K562 (cell line): ENCODE measurements around the gene PPP1R14D. TPM values are rescaled to one million over a fixed set of nuclear protein-coding genes. Genes with fewer than 3 reads are reported as not detected.

Source experiments
- ATF2 ChIP-seq: sonication (generic); formaldehyde crosslinking; IDR thresholded peaks from 2 replicates; pipeline ENCODE4 v1.8.1; 2022; ENCODE audit warnings: missing genetic modification reagents
- BRD9 ChIP-seq: fragments of 450-650 bp; IDR thresholded peaks from 2 replicates; pipeline ENCODE4 v1.6.1; 2018; ENCODE audit warnings: low read depth; ENCODE audit not compliant: partially characterized antibody
- E4F1 ChIP-seq: fragments of 250-450 bp; sonication (Bioruptor Pico); IDR thresholded peaks from 2 replicates; pipeline ENCODE4 v1.5.0; 2021; ENCODE audit warnings: mild to moderate bottlenecking, borderline replicate concordance
- EP300 ChIP-seq: IDR thresholded peaks from 2 replicates; pipeline ENCODE4 v1.6.1; 2012; ENCODE audit warnings: low read length, improper control_type of control experiment
- FOXP4 ChIP-seq: sonication (generic); formaldehyde crosslinking; IDR thresholded peaks from 2 replicates; pipeline ENCODE4 v1.8.0; 2022; ENCODE audit warnings: mild to moderate bottlenecking, missing genetic modification reagents, borderline replicate concordance
- POLR2AphosphoS5 ChIP-seq: IDR thresholded peaks from 2 replicates; pipeline ENCODE4 v1.6.1; 2011; ENCODE audit warnings: mild to moderate bottlenecking, low read depth, low read length, moderate library complexity; ENCODE audit not compliant: control insufficient read depth, insufficient read depth
- PTTG1 ChIP-seq: fragments of 450-650 bp; IDR thresholded peaks from 2 replicates; pipeline ENCODE4 v1.6.1; 2016; ENCODE audit warnings: low read depth, mild to moderate bottlenecking, missing genetic modification characterization, missing compliant biosample characterization
- RBM15 ChIP-seq: fragments of 200-400 bp; formaldehyde crosslinking; IDR thresholded peaks from 2 replicates; pipeline ENCODE4 v1.6.1; 2018; ENCODE audit warnings: mild to moderate bottlenecking, low read length, moderate library complexity; ENCODE audit not compliant: insufficient read depth
- SLC30A9 ChIP-seq: fragments of 250-450 bp; sonication (Bioruptor Pico); IDR thresholded peaks from 2 replicates; pipeline ENCODE4 v1.8.0; 2022; ENCODE audit warnings: mild to moderate bottlenecking, moderate library complexity
- SREBF2 ChIP-seq: sonication (generic); formaldehyde crosslinking; IDR thresholded peaks from 2 replicates; pipeline ENCODE4 v1.4.0; 2020; ENCODE audit warnings: mild to moderate bottlenecking, missing genetic modification reagents
- TCF7 ChIP-seq: sonication (generic); IDR thresholded peaks from 2 replicates; pipeline ENCODE4 v1.6.1; 2016; ENCODE audit warnings: antibody characterized with exemption, borderline replicate concordance
- TCF7L2 ChIP-seq: fragments of 150-350 bp; IDR thresholded peaks from 2 replicates; pipeline ENCODE4 v1.6.1; 2016; ENCODE audit warnings: low read depth, mild to moderate bottlenecking, low read length, moderate library complexity
- ZNF263 ChIP-seq: sonication (generic); formaldehyde crosslinking; IDR thresholded peaks from 2 replicates; pipeline ENCODE4 v1.8.0; 2022; ENCODE audit warnings: mild to moderate bottlenecking, missing genetic modification reagents, borderline replicate concordance
- ZNF354B ChIP-seq: fragments of 250-450 bp; sonication (Bioruptor Pico); IDR thresholded peaks from 2 replicates; pipeline ENCODE4 v1.4.0; 2020
- ZNF639 ChIP-seq, 2 experiments: fragments of 200-800 bp in 1 of 2; sonication (Bioruptor generic) in 1 of 2; sonication (generic) in 1 of 2; formaldehyde crosslinking in 1 of 2; IDR thresholded peaks in 1 of 2; conservative IDR thresholded peaks in 1 of 2; 2 replicates each; pipeline versions ENCODE4 v1.5.0 to v1.6.1; 2016 to 2020; ENCODE audit warnings: missing compliant biosample characterization in 1 of 2, missing genetic modification characterization in 1 of 2, missing genetic modification reagents in 1 of 2
- polyA plus RNA-seq, 8 experiments: library from polyadenylated mRNA; depleted of rRNA in 4 of 8; stranded (reverse) in 5 of 8; unstranded in 3 of 8; fragments of >200 nt; fragmentation: Nextera tagmentation in 2 of 8; fragmentation: Illumina TruSeq in 1 of 8; extraction: Ambion mirVana in 2 of 8; extraction: Trizol in 1 of 8; gene quantifications; 2 replicates each; pipeline versions ENCODE4 v1.2.1 to v1.2.3, GENCODE V29; 2011 to 2014; ENCODE audit warnings: inconsistent platforms in 1 of 8, missing spikeins in 1 of 8
- total RNA-seq, 7 experiments: library from RNA; depleted of rRNA in 6 of 7; stranded (reverse); fragments of >200 nt in 6 of 7; fragmentation: Illumina TruSeq in 2 of 7; extraction: Trizol in 2 of 7; gene quantifications; 2 replicates each; pipeline versions ENCODE4 v1.2.1 to v1.2.3, GENCODE V29; 2011 to 2021; ENCODE audit warnings: low replicate concordance in 1 of 7
- TF ChIP-seq, protein P1 (sequence below): fragments of 250-450 bp; sonication (Bioruptor Pico); IDR thresholded peaks from 2 replicates; pipeline ENCODE4 v1.9.0; 2021; ENCODE audit warnings: mild to moderate bottlenecking, inconsistent platforms

PPP1R14D gene
- total and polyA plus RNA-seq, 9 of the 15 experiments (the other 6 are each of a cell fraction or from before 2014, with no cell fraction given) = 0.11 to 0.18 TPM; not detected in 7

GRCh38 chr15:40825661-40826422, 2.7 kb downstream of the PPP1R14D start (continued):
- TF ChIP-seq PTTG1 (tag) (no peak), BRD9 (no peak), SLC30A9 (no peak), ATF2 (CRISPR knock-in tag) (no peak), EP300 (peak; percentile 97), TCF7L2 (no peak), SREBF2 (no peak), ZNF639 (CRISPR knock-in tag; conservative IDR thresholded peaks at IDR 0.05 in 1 of 2, IDR thresholded peaks at IDR 0.05 in 1 of 2) (peak in 1 of 2 experiments; percentile 67; a peak in 1 of 4 replicates), ZNF354B (no peak), ZNF263 (no peak), FOXP4 (CRISPR knock-in tag) (no peak), POLR2AphosphoS5 (peak; percentile 87), TCF7 (no peak), E4F1 (CRISPR knock-in tag) (no peak), RBM15 (no peak)
- TF ChIP-seq, protein P1, sequence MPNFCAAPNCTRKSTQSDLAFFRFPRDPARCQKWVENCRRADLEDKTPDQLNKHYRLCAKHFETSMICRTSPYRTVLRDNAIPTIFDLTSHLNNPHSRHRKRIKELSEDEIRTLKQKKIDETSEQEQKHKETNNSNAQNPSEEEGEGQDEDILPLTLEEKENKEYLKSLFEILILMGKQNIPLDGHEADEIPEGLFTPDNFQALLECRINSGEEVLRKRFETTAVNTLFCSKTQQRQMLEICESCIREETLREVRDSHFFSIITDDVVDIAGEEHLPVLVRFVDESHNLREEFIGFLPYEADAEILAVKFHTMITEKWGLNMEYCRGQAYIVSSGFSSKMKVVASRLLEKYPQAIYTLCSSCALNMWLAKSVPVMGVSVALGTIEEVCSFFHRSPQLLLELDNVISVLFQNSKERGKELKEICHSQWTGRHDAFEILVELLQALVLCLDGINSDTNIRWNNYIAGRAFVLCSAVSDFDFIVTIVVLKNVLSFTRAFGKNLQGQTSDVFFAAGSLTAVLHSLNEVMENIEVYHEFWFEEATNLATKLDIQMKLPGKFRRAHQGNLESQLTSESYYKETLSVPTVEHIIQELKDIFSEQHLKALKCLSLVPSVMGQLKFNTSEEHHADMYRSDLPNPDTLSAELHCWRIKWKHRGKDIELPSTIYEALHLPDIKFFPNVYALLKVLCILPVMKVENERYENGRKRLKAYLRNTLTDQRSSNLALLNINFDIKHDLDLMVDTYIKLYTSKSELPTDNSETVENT (CRISPR knock-in tag) = no peak
